RWPE1 (cell line): Measurements from ENCODE around the gene ZNF506.
"Not testable (repeated sequence)": the region's sequence is repeated elsewhere in the genome, so short reads cannot be mapped to it uniquely, and the experiment has no call there.

Experiments used
- CTCF ChIA-PET: fragments of 350-600 bp; sonication (Branson Sonifier 250); formaldehyde crosslinking; extraction: SDS; loops from one replicate; lab custom pipeline; 2021; lab: Yijun Ruan, JAX
- POLR2A ChIA-PET: fragments of 400-600 bp; formaldehyde crosslinking; extraction: SDS; loops from one replicate; lab custom pipeline; 2020; ENCODE audit warnings: antibody characterized with exemption; ENCODE audit not compliant: low non-redundant PET; lab: Yijun Ruan, JAX
- DNase-seq: peaks from one replicate; pipeline ENCODE4 v3.0.0; 2012; ENCODE audit warnings: low spot score
- H3K27ac ChIP-seq: fragments of 450-650 bp; 2 replicates; pipeline ENCODE4 v1.5.1; 2017
- TF ChIP-seq, protein P1 (sequence below): fragments of 450-650 bp; conservative IDR thresholded peaks from 2 replicates; pipeline ENCODE4 v1.5.1; 2017; ENCODE audit warnings: low read depth, mild to moderate bottlenecking

The ZNF506 gene

DNA sequence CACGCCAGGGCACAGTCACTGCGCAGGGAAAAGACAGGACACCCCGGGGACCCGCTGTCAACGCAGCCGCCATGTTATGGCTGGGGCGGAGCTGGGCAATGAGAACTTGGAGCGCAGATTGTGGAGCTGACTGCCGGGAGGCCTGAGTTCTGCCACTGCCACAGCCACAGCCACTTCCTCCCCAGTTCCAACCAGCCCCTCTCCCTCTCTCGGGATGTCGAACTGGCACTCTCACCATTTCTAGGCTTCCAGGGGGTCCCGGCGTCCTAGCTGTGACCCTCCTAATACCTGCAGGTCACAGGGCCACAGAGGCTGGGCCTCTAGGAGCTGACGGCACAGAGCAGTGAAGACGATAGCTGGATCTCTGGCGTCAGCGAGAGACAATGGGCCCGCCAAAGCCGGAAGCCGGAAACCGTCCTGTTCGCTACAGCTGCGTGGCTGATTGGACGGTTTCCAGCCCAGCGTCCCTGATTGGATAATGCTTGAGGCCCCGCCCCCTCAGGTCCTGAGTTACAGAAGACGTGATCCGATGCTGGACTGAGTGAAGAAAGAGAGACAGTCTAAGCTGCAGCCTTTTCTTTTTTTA is at the start of gene ZNF506:
Gene ZNF506, minus strand, starts transcription at position 385 of the 586 bp plus-strand sequence. Its CDS starts 147 bp downstream, at position 238.
- TF ChIP-seq, protein P1, sequence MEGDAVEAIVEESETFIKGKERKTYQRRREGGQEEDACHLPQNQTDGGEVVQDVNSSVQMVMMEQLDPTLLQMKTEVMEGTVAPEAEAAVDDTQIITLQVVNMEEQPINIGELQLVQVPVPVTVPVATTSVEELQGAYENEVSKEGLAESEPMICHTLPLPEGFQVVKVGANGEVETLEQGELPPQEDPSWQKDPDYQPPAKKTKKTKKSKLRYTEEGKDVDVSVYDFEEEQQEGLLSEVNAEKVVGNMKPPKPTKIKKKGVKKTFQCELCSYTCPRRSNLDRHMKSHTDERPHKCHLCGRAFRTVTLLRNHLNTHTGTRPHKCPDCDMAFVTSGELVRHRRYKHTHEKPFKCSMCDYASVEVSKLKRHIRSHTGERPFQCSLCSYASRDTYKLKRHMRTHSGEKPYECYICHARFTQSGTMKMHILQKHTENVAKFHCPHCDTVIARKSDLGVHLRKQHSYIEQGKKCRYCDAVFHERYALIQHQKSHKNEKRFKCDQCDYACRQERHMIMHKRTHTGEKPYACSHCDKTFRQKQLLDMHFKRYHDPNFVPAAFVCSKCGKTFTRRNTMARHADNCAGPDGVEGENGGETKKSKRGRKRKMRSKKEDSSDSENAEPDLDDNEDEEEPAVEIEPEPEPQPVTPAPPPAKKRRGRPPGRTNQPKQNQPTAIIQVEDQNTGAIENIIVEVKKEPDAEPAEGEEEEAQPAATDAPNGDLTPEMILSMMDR: no peak
- ChIA-PET POLR2A (interaction anchor here (0.5 to 1.0 kb wide), 4 partner anchors 45 to 305 kb away, joined by 3 to 8 read pairs (median 3); partner anchors contain the start of genes NDUFA13 and ZNF14), CTCF (interaction anchor here (0.6 to 0.7 kb wide), 3 partner anchors 10 to 193 kb away, joined by 3 to 4 read pairs (median 3); partner anchors contain the start of gene LPAR2)
- peak; percentile 89 for DNase-seq
- H3K27ac ChIP-seq: peak within 1 kb of the TSS; percentile 85

DNA sequence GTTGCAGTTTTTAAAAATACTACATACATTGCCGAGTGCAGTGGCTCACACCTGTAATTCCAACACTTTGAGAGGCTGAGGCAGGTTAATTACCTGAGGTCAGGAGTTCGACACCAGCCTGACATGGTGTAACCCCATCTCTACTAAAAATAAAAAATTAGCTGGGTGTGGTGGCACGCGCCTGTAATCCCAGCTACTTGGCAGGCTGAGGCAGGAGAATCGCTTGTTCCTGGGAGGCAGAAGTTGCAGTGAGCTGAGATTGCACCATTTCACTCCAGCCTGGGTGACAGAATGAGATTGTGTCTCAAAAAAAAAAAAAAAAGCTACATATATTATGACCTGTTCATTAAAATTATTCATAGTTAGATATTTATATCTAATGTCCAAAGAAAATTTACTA is 48.5 kb upstream of the ZNF506 start:
- POLR2A ChIA-PET, H3K27ac ChIP-seq, DNase-seq: not testable (repeated sequence)
- CTCF ChIA-PET: interaction anchor here (0.6 kb wide), 1 partner anchor 305 kb away, joined by 3 read pairs; no protein-coding TSS in a partner anchor

DNA sequence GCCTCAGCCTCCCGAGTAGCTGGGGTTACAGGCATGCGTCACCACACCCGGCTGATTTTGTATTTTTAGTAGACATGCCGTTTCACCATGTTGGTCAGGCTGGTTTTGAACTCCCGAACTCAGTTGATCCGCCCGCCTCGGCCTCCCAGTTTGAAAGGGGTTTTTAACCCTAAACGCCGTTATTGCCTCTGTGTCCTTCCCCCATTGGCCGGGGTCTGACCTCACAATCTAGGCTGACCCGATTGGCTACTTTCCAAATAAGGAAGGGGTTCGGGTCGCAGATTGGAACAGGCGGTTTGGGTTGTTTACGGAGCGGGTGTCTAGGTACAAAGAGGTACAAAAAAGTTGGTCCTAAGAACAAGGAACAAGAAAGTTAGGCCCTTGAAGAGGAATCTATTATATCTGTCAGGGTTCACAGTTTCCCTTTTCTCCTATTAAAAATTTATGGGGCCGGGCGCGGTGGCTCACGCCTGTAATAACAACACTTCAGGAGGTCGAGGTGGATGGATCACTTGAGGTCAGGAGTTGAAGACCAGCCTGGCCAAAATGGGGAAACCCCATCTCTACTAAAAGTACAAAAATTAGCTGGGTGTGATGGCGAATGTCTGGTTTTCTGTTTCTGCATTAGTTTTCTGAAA is 45.2 kb upstream of the ZNF506 start:
- TF ChIP-seq, protein P1: no peak
- peak; percentile 3 for DNase-seq
- CTCF ChIA-PET: no interaction called here
- POLR2A ChIA-PET: interaction anchor here (0.6 to 0.7 kb wide), 2 partner anchors 86 to 1276 kb away, joined by 3 read pairs; no protein-coding TSS in a partner anchor
- H3K27ac ChIP-seq: peak overlapping the region; percentile 96

DNA sequence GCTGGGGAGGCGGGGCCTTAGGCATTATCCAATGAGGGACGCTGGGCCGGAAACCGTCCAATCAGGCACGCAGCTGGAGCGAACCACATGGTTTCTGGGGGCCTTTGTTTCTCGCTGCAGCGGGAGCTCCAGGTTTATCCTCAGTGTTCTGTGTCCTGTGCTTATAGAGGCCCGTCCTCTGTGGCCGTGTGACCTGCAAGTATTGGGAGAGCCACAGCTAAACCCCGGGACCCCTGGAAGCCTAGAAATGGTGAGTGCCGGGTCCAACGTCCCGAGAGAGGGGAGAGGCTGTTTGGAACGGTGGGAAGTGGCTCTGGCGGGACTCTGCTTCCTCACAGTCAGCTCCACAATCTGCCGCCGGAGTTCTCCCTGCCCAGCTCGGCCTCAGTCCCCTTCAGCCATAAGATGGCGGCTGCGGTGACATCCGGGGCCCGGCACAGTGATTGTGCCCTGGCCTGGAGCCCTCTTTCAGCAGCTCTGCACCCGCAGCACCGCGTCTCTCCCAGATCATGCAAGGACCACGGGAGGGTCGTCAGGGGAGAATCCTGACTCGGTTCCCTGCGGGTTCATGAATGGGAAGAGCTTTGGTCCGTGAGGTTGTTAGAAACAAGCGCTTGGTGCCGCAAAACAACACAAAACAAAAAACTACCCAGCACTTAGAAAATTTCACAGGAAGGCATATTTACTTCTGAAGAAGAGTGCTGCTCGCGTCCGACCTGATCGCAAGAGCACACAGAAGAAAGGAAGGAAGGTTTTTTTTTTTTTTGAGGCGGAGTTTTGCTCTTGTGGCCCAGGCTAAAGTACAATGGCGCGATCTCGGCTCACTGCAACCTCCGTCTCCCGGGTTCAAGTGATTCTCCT is 44.4 kb upstream of the ZNF506 start, which contains the start of gene ZNF253:
Gene ZNF253, plus strand, starts transcription at position 133 of the 861 bp plus-strand sequence. Its CDS starts 115 bp downstream, at position 248.
- ChIA-PET CTCF (no interaction called here), POLR2A (interaction anchor here (0.7 to 1.0 kb wide), 3 partner anchors 14 to 1277 kb away, joined by 3 to 5 read pairs (median 3); partner anchors contain the start of gene ZNF101)
- TF ChIP-seq, protein P1: no peak
- peak within 1 kb of the TSS; percentile 96 for H3K27ac ChIP-seq
- DNase-seq: peak; percentile 93

DNA sequence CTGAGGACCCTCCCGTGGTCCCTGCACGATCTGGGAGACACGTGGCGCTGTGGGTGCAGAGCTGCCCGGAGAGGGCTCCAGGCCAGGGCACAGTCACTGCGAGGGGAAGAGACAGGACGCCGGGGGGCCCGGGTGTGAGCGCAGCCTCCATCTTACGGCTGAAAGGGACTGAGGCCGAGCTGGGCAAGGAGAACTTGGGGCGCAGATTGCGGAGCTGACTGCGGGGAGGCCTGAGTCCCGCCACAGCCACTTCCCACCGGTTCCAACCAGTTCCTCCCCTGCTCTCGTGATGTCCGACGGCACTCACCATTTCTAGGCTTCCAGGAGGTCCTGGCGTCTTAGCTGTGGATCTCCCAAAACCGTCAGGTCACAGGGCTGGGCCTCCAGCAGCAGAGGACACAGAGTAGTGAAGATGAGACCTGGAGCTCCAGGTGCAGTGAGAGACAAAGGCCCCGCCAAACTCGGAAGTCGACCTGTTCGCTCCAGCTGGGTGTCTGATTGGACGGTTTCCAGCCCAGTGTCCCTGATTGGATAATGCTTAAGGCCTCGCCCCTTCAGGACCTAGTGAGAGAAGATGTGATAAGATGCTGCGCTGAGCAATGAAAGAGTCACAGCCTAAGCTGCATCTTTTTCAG is 39.3 kb upstream of the ZNF506 start:
- ChIA-PET CTCF (no interaction called here), POLR2A (no interaction called here)
- H3K27ac ChIP-seq: no peak overlapping the region
- TF ChIP-seq, protein P1: no peak
- no peak for DNase-seq

DNA sequence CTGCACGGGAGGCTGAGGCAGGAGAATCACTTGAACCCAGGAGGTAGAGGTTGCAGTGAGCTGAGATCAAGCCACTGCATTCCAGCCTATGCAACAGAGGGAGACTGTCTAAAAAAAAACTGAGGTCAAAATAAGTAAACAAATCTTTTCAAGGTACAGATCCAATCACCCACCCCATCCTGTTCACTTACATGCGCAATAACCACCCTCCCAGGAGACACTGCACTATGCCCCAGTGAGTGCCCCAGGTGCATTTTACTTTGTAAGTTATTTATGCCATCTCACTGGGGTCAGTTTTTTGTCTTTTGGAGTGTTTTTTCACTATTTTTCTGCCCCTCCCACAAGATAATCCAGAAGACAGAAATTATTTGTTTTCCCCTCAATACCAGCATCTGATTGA is 37.2 kb upstream of the ZNF506 start:
- ChIA-PET CTCF (interaction anchor here (0.6 kb wide), 2 partner anchors 19 to 305 kb away, joined by 3 read pairs; no protein-coding TSS in a partner anchor), POLR2A (no interaction called here)
- no peak for DNase-seq
- TF ChIP-seq, protein P1: no peak
- no peak overlapping the region for H3K27ac ChIP-seq

DNA sequence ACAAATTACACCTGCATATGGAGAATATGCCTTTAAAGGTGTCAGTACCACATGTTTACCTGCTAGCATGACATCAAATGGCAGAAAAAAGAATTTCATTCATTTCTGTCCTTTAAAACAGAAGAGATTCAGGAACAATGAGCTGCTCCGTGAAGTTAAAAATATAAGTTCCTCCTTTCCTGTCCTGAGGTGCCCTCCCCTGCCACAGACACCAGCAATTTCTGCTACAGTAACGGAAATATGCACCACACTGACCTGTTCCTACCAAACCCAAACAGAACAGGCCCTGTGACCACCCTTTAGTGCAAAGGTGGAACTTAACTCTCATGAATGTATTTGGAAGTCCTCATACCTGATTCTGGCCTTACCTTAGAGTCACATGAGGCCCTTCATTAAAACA is 30.2 kb upstream of the ZNF506 start:
- H3K27ac ChIP-seq, POLR2A ChIA-PET, DNase-seq: not testable (repeated sequence)
- CTCF ChIA-PET: interaction anchor here (0.6 kb wide), 1 partner anchor 297 kb away, joined by 3 read pairs; no protein-coding TSS in a partner anchor
